HUES6 (cell line): ENCODE results near the gene NPM1.
"Not testable (repeated sequence)": the region's sequence is repeated elsewhere in the genome, so short reads cannot be mapped to it uniquely, and the experiment has no call there.

Source experiments
- H3K27ac ChIP-seq: 2 replicates; pipeline ENCODE4 v1.7.0; 2013; ENCODE audit warnings: low read depth, mild to moderate bottlenecking, low read length, inconsistent platforms
- H3K27me3 ChIP-seq: 2 replicates; pipeline ENCODE4 v1.6.1; 2013; ENCODE audit warnings: low read length; ENCODE audit not compliant: control insufficient read depth, insufficient read depth
- H3K36me3 ChIP-seq: 2 replicates; pipeline ENCODE4 v1.6.1; 2013; ENCODE audit warnings: low read length; ENCODE audit not compliant: control insufficient read depth, insufficient read depth
- H3K4me1 ChIP-seq: 2 replicates; pipeline ENCODE4 v1.6.1; 2013; ENCODE audit warnings: low read length; ENCODE audit not compliant: control insufficient read depth, insufficient read depth
- H3K4me3 ChIP-seq: 2 replicates; pipeline ENCODE4 v1.5.1; 2013; ENCODE audit warnings: low read depth, low read length
- H3K9ac ChIP-seq: one replicate; pipeline ENCODE4 v1.6.1; 2013; ENCODE audit warnings: mild to moderate bottlenecking, low read length
- H3K9me3 ChIP-seq: 2 replicates; pipeline ENCODE4 v1.6.1; 2013; ENCODE audit warnings: low read depth, low read length; ENCODE audit not compliant: control insufficient read depth, insufficient read depth

Gene NPM1

DNA sequence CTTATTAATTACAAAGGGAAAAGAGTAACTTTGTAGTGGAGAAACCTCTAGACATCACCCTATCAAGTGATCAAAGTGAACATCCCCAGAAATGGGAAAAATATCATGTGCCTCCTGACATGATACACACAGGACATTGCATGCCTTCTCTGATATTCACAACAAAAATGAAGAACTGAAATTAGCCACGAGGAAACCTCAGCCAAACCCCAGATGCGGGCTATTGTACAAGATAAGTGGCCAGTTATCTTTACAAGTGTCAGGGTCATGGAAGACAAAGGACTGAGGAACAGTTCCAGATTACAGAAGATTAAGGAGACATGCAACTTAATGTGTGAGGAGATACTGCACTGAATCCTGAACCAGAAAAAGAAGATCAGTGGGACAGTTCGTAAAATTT is 23.8 kb upstream of the NPM1 start:
- Histone ChIP-seq H3K27me3 (no peaks in the 10 kb centered on the region), H3K4me3 (no peak overlapping the region), H3K27ac (no peak overlapping the region), H3K9ac (no peak overlapping the region), H3K4me1 (peaks cover 9% of the 10 kb centered on the region; the same call in 1 of the 2 replicates), H3K36me3 (no peaks in the 10 kb centered on the region), H3K9me3 (no peaks in the 10 kb centered on the region)

DNA sequence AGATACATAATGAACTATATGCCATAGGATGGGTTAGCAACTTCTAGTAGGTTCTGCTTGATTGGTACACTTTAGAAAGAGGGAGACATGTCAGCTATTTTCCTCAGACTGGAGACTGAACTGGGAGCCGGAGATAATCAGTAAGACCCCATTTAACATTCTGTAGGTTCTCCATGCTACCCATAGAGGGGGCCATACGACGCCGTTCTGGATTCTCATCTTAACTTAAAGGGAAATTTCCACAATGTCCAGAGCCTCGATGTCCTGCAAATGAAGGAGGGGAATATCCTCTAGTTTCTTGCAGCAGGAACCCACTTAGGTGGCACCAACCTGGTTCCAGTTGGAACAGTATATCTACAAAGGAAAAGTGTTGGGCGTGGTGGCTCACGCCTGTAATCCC is 22.3 kb upstream of the NPM1 start:
- Histone ChIP-seq H3K9ac (no peak overlapping the region), H3K27ac (no peak overlapping the region), H3K4me1 (peaks cover 9% of the 10 kb centered on the region; the same call in 1 of the 2 replicates), H3K36me3 (no peaks in the 10 kb centered on the region), H3K27me3 (no peaks in the 10 kb centered on the region), H3K4me3 (no peak overlapping the region), H3K9me3 (no peaks in the 10 kb centered on the region)

DNA sequence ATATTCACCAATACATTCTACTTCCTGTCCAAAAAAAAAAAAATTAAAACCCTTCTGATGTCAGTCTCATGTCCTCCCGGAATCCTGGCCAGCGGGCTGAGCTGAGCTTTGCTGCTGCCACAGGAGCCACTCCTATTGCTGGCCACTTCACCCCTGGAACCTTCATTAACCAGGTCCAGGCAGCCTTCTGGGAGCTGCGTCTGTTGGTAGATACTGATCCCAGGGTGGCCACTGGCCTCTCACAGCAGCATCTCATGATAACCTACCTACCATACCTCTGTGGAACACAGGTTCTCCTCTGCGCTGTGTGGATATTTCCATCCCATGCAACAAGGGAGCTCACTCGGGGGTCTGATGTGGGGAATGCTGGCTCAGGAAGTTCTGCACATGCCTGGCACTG is 21.0 kb upstream of the NPM1 start:
- Histone ChIP-seq H3K4me1 (no peaks in the 10 kb centered on the region; the same call in 1 of the 2 replicates), H3K9me3 (no peaks in the 10 kb centered on the region), H3K27ac (no peak overlapping the region), H3K27me3 (no peaks in the 10 kb centered on the region), H3K36me3 (no peaks in the 10 kb centered on the region), H3K4me3 (no peak overlapping the region), H3K9ac (no peak overlapping the region)

DNA sequence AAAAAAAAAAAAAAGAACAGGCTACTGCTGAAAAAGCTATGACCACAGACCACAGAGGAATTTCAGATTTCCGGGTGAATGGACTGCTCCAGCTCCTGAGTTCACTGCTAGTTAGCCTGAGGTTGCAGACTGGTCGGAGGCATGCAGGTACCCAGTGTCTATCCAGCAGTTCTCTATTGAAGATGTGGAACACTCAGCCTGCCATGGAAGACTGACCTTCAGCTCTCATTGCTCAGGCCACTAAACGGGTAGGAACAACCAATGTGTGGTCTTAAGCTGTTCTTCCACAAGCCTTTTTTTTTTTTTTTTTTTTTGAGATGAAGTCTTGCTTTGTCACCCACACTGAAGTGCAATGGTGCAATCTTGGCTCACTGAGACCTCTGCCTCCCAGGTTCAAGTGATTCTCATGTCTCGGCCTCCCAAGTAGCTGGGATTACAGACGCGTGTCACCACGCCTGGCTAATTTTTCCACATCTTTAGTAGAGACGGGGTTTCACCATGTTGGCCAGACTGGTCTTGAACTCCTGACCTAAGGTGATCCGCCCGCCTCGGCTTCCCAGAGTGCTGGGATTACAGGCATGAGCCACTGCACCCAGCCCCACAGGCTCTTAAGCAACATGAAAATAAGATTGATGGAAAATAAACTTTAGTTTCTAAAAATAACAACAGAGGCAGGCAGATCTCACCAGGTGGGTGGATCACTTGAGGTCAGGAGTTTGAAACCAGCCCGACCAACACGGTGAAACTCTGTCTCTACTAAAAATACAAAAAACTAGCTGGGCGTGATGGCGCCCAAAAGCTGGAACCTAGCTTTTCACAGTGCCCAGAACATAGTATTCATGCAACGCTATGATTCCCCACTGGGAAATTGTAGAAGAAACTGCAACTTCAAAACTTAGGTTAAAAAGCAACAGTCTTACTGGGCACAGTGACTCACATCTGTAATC is 20.0 kb upstream of the NPM1 start:
- H3K4me1 ChIP-seq = no peaks in the 10 kb centered on the region; the same call in 1 of the 2 replicates
- H3K9ac ChIP-seq = no peak overlapping the region
- no peaks in the 10 kb centered on the region for H3K9me3 ChIP-seq
- no peaks in the 10 kb centered on the region for H3K36me3 ChIP-seq
- no peak overlapping the region for H3K27ac ChIP-seq
- no peaks in the 10 kb centered on the region for H3K27me3 ChIP-seq
- H3K4me3 ChIP-seq = no peak overlapping the region

DNA sequence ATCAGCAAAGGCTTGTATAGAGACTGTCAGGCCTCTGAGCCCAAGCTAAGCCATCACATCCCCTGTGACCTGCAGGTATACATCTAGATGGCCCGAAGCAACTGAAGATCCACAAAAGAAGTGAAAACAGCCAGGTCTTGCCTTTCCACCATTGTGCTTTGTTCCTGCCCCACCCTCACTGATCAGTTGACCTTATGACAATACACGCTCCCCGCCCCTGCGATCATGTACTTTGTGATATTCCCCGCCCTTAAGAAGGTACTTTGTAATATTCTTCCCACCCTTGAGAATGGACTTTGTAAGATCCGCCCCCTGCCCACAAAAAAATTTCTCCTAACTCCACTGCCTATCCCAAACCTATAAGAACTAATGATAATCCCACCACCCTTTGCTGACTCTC is 18.6 kb upstream of the NPM1 start:
- no peak overlapping the region for H3K27ac ChIP-seq
- no peaks in the 10 kb centered on the region; the same call in 1 of the 2 replicates for H3K4me1 ChIP-seq
- H3K9me3 ChIP-seq = no peaks in the 10 kb centered on the region
- no peaks in the 10 kb centered on the region for H3K27me3 ChIP-seq
- no peak overlapping the region for H3K4me3 ChIP-seq
- no peak overlapping the region for H3K9ac ChIP-seq
- no peaks in the 10 kb centered on the region for H3K36me3 ChIP-seq

DNA sequence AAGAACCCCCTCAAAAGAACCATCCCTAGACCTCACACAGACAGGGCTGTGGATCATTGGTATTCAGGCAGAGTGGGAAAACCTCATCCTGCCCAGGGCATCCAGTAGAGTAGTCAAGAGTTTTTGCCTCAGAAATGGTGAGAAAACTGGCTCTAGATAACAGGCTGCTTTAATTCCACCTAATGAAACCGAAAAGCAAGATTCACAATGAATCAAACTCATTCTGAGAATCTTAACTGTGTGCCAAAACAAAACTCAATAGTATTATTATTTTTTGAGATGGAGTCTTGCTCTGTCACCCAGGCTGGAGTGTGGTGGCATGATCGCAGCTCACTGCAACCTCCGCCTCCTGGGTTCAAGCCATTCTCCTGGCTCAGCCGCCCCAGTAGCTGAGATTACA is 17.8 kb upstream of the NPM1 start:
- Histone ChIP-seq H3K9me3 (no peaks in the 10 kb centered on the region), H3K27me3 (no peaks in the 10 kb centered on the region), H3K4me3 (no peak overlapping the region), H3K9ac (no peak overlapping the region), H3K4me1 (no peaks in the 10 kb centered on the region; the same call in 1 of the 2 replicates), H3K27ac (no peak overlapping the region), H3K36me3 (no peaks in the 10 kb centered on the region)

DNA sequence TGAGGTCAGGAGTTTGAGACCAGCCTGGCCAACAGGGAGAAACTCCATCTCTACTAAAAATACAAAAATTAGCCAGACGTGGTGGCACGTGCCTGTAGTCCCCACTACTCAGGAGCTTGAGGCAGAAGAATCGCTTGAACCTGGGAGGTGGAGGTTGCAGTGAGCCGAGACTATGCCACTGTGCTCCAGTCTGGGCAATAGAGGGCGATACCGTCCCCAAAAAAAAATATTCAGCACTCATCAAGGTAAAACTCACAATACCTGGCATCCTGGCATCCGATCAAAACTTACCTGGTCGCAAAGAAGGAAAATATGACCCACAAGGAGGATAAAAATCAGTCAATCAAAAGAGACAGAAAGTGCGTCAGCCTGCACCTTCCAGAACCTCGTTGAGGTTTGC is 16.8 kb upstream of the NPM1 start:
- H3K27ac ChIP-seq, H3K9ac ChIP-seq, H3K9me3 ChIP-seq, H3K27me3 ChIP-seq, H3K4me1 ChIP-seq, H3K36me3 ChIP-seq, H3K4me3 ChIP-seq: not testable (repeated sequence)

DNA sequence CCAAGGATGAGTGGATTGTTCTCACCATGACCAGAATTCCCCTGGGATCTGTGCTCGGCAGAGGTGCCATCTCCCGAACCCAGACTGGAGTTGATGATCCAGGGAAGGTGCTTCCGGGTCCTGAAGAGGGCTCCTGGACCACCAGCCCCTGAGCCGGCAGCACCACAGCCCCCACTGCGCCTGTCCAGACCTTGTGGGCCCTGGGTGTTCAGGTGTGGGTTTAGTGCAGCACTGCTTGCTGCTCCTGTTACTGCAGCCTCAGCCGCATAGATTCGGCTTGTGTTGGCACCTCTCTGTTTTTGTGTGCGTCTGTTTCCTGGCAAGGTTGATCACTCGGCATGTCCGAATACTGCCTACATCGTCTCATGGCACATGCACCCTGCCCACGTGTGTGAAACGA is 16.3 kb upstream of the NPM1 start:
- no peaks in the 10 kb centered on the region; the same call in 1 of the 2 replicates for H3K4me1 ChIP-seq
- no peak overlapping the region for H3K27ac ChIP-seq
- H3K9ac ChIP-seq = no peak overlapping the region
- H3K27me3 ChIP-seq = no peaks in the 10 kb centered on the region
- no peaks in the 10 kb centered on the region for H3K9me3 ChIP-seq
- H3K4me3 ChIP-seq = no peak overlapping the region
- no peaks in the 10 kb centered on the region for H3K36me3 ChIP-seq

DNA sequence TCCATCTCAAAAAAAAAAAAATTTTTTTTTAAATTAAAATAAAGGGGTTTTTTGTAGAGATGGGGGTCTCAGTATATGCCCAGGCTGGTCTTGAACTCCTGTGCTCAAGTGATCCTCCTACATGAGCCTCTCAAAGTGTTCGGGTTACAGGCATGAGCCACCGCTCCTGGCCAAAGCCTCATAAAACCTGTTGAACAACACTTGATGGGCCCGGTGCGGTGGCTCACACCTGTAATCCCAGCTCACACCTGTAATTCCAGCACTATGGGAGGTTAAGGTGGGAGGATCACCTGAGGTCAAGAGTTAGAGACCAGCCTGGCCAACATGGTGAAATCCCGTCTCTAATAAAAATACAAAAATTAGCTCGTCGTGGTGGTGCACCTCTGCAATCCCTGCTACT is 7.7 kb upstream of the NPM1 start:
- Histone ChIP-seq H3K27ac (no peak overlapping the region), H3K4me1 (no peaks in the 10 kb centered on the region), H3K9ac (no peak overlapping the region), H3K4me3 (no peak overlapping the region), H3K36me3 (no peaks in the 10 kb centered on the region), H3K9me3 (no peaks in the 10 kb centered on the region), H3K27me3 (no peaks in the 10 kb centered on the region)

DNA sequence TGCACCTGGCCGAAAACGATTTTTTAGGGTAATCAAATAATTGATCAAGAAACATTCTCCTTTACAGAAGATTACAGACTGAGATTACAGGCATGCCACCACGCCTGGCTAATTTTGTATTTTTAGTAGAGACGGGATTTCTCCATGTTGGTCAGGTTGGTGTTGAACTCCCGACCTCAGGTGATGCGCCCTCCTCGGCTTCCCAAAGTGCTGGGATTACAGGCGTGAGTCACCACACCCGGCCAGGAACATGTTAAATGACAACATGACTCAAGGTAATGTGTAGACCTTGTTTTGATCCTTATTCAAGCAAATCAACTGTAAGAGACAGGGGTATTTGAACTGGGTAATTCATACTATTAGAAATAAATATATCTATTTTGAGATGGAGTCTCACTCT is 3.2 kb upstream of the NPM1 start:
- not testable (repeated sequence) for H3K9ac ChIP-seq, H3K4me1 ChIP-seq, H3K27ac ChIP-seq, H3K9me3 ChIP-seq, H3K27me3 ChIP-seq, H3K4me3 ChIP-seq
- peaks cover 10% of the 10 kb centered on the region for H3K36me3 ChIP-seq

DNA sequence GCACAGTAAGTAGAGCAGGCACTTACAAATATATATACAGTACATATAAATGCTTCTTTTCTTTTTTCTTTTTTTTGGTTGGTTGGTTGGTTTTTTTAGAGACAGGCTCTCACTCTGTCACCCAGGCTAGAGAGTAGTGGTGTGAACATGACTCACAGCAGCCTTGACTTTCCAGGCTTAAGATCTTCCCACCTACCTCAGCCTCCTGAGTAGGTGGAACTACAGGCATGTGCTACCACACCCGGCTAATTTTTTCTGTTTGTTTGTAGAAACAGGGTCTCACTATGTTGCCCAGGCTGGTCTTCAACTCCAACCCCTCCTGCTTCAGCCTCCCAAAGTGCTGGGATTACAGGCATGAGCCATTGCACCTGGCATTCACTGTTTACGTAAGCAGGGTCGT is 2.6 kb upstream of the NPM1 start:
- not testable (repeated sequence) for H3K4me3 ChIP-seq, H3K27ac ChIP-seq, H3K9ac ChIP-seq, H3K4me1 ChIP-seq, H3K27me3 ChIP-seq, H3K9me3 ChIP-seq
- peaks cover 16% of the 10 kb centered on the region for H3K36me3 ChIP-seq
